Nephron (organoid): Measurements from ENCODE around the gene LUC7L.
"Not testable (repeated sequence)": the region's sequence is repeated elsewhere in the genome, so short reads cannot be mapped to it uniquely, and the experiment has no call there.

ENCODE experiments used
- H3K27ac Mint-ChIP-seq, 3 experiments: 2 replicates each; pipeline ENCODE4 v1.8.0; 2020; ENCODE audit warnings: mixed read lengths in 3 of 3, mild to moderate bottlenecking in 2 of 3, moderate library complexity in 1 of 3
- H3K27me3 Mint-ChIP-seq: 2 replicates; pipeline ENCODE4 v1.8.0; 2021; ENCODE audit warnings: low read depth, mild to moderate bottlenecking, moderate library complexity, mixed read lengths
- H3K36me3 Mint-ChIP-seq: 2 replicates; pipeline ENCODE4 v1.8.0; 2020; ENCODE audit warnings: low read depth, mixed read lengths
- H3K4me1 Mint-ChIP-seq: 2 replicates; pipeline ENCODE4 v1.8.0; 2020; ENCODE audit warnings: mixed read lengths
- H3K4me3 Mint-ChIP-seq, 3 experiments: 2 replicates each; pipeline ENCODE4 v1.8.0; 2020; ENCODE audit warnings: mild to moderate bottlenecking in 3 of 3, mixed read lengths in 3 of 3, moderate library complexity in 2 of 3
- H3K9me3 Mint-ChIP-seq: 2 replicates; pipeline ENCODE4 v1.8.0; 2020; ENCODE audit warnings: mixed read lengths
- CTCF ChIP-seq, 3 experiments: fragments of 200-600 bp; sonication (generic); IDR thresholded peaks; one replicate each; pipeline ENCODE4 v1.5.0; 2021; ENCODE audit warnings: antibody characterized with exemption in 3 of 3; ENCODE audit not compliant: unreplicated experiment in 3 of 3

The LUC7L gene

GRCh38 chr16:165539-166374, 63.5 kb downstream of the LUC7L start, which contains the start of gene HBM:
Gene HBM (plus strand): TSS chr16:165978. CDS start chr16:165998, 20 bp downstream.
- Mint-ChIP-seq H3K4me3 (peak within 1 kb of the TSS in 1 of 3 experiments; percentile 11), H3K4me1 (no peaks in the 10 kb centered on the region), H3K27ac (no peak within 1 kb of the TSS), H3K9me3 (peaks cover 4% of the 10 kb centered on the region), H3K27me3 (peaks cover 86% of the 10 kb centered on the region), H3K36me3 (no peaks in the 10 kb centered on the region)
- TF ChIP-seq CTCF (IDR thresholded peaks at IDR 0.05; ENCODE audit: unreplicated experiment in 3 of 3), result no peak

- H3K36me3 Mint-ChIP-seq, result no peaks in the 10 kb centered on the region
- peaks cover 79% of the 10 kb centered on the region for H3K27me3 Mint-ChIP-seq
- no peak for TF ChIP-seq CTCF (IDR thresholded peaks at IDR 0.05; ENCODE audit: unreplicated experiment in 3 of 3)
- peak overlapping the region in 1 of 3 experiments; percentile 11 for H3K4me3 Mint-ChIP-seq
- no peak overlapping the region for H3K27ac Mint-ChIP-seq
- no peaks in the 10 kb centered on the region for H3K4me1 Mint-ChIP-seq
- peaks cover 2% of the 10 kb centered on the region for H3K9me3 Mint-ChIP-seq
Observed at GRCh38 chr16:164827-165538, 64.3 kb downstream of the LUC7L start.

- H3K27ac Mint-ChIP-seq, H3K36me3 Mint-ChIP-seq, H3K4me1 Mint-ChIP-seq, H3K9me3 Mint-ChIP-seq, H3K4me3 Mint-ChIP-seq: not testable (repeated sequence)
- H3K27me3 Mint-ChIP-seq, result peaks cover 80% of the 10 kb centered on the region
Observed at GRCh38 chr16:164134-164823, 65.0 kb downstream of the LUC7L start.

GRCh38 chr16:163696-164095, 65.6 kb downstream of the LUC7L start:
- H3K27ac Mint-ChIP-seq, H3K9me3 Mint-ChIP-seq, H3K4me3 Mint-ChIP-seq, H3K36me3 Mint-ChIP-seq, H3K4me1 Mint-ChIP-seq: not testable (repeated sequence)
- H3K27me3 Mint-ChIP-seq, result peaks cover 79% of the 10 kb centered on the region

- not testable (repeated sequence) for H3K9me3 Mint-ChIP-seq, H3K4me1 Mint-ChIP-seq, H3K27ac Mint-ChIP-seq, H3K4me3 Mint-ChIP-seq, H3K36me3 Mint-ChIP-seq
- peaks cover 77% of the 10 kb centered on the region for H3K27me3 Mint-ChIP-seq
Observed at GRCh38 chr16:163139-163538, 66.1 kb downstream of the LUC7L start.

- H3K4me3 Mint-ChIP-seq, result no peak overlapping the region
- no peaks in the 10 kb centered on the region for H3K4me1 Mint-ChIP-seq
- peaks cover 77% of the 10 kb centered on the region for H3K27me3 Mint-ChIP-seq
- H3K9me3 Mint-ChIP-seq, result peaks cover 2% of the 10 kb centered on the region
- H3K27ac Mint-ChIP-seq, result no peak overlapping the region
- TF ChIP-seq CTCF (IDR thresholded peaks at IDR 0.05; ENCODE audit: unreplicated experiment in 3 of 3), result no peak
- H3K36me3 Mint-ChIP-seq, result no peaks in the 10 kb centered on the region
Observed at GRCh38 chr16:162271-162991, 66.8 kb downstream of the LUC7L start.

- no peaks in the 10 kb centered on the region for H3K36me3 Mint-ChIP-seq
- no peak overlapping the region for H3K4me3 Mint-ChIP-seq
- no peaks in the 10 kb centered on the region for H3K4me1 Mint-ChIP-seq
- H3K27ac Mint-ChIP-seq, result no peak overlapping the region
- TF ChIP-seq CTCF (IDR thresholded peaks at IDR 0.05; ENCODE audit: unreplicated experiment in 3 of 3), result no peak
- H3K9me3 Mint-ChIP-seq, result peaks cover 2% of the 10 kb centered on the region
- peaks cover 71% of the 10 kb centered on the region for H3K27me3 Mint-ChIP-seq
Observed at GRCh38 chr16:160691-161190, 68.5 kb downstream of the LUC7L start.

- H3K27ac Mint-ChIP-seq, H3K4me1 Mint-ChIP-seq, H3K9me3 Mint-ChIP-seq, H3K4me3 Mint-ChIP-seq, H3K36me3 Mint-ChIP-seq: not testable (repeated sequence)
- peaks cover 71% of the 10 kb centered on the region for H3K27me3 Mint-ChIP-seq
Observed at GRCh38 chr16:160242-160641, 69.0 kb downstream of the LUC7L start.
